NT2/D1 (cell line): ENCODE results near the gene MROH9.

Experiments
- SUZ12 ChIP-seq: IDR thresholded peaks from 2 replicates; pipeline ENCODE4 v1.6.1; 2011; ENCODE audit not compliant: insufficient read length, insufficient read depth; ENCODE audit errors: extremely low read depth
- ZNF274 ChIP-seq: IDR thresholded peaks from 2 replicates; pipeline ENCODE4 v1.6.1; 2011; ENCODE audit warnings: mild to moderate bottlenecking, low read depth, low read length

- TF ChIP-seq SUZ12 (no peak), ZNF274 (no peak)
Measured at GRCh38 chr1:170938281-170938680, 2.9 kb downstream of the MROH9 start.
